ENCODE results near the gene PPP1R14D.

GRCh38 chr15:40836020-40836419, 7.5 kb upstream of the PPP1R14D start:
- TF ChIP-seq CTCF (IDR thresholded peaks at IDR 0.05): no peak
- TF ChIP-seq POLR2A (IDR thresholded peaks at IDR 0.05): no peak
